Neural cell (in vitro differentiated cells): Measurements from ENCODE around the gene BTD. TPM values are rescaled to one million over a fixed set of nuclear protein-coding genes. Genes with fewer than 3 reads are reported as not detected.

Source experiments
- H2AFZ ChIP-seq: fragments of 200-600, 300-800 bp; sonication (generic), shearing (Covaris generic); 2 replicates; pipeline ENCODE4 v1.6.0; 2014; ENCODE audit warnings: low read depth, mild to moderate bottlenecking, antibody characterized with exemption, low read length, moderate library complexity
- H3F3A ChIP-seq: fragments of 200-600 bp; shearing (Covaris generic); 2 replicates; pipeline ENCODE4 v1.6.1; 2016; ENCODE audit warnings: mild to moderate bottlenecking, moderate library complexity, mixed read lengths, antibody characterized with exemption, low read length; ENCODE audit not compliant: insufficient read depth, poor library complexity, severe bottlenecking
- H3K27ac ChIP-seq: fragments of 200-600, 300-800 bp; sonication (generic), shearing (Covaris generic); 2 replicates; pipeline ENCODE4 v1.5.1; 2014; ENCODE audit warnings: mild to moderate bottlenecking, low read length, moderate library complexity
- H3K27me3 ChIP-seq: fragments of 300-800, 200-600 bp; sonication (generic), shearing (Covaris generic); 2 replicates; pipeline ENCODE4 v1.6.0; 2014; ENCODE audit warnings: mild to moderate bottlenecking, low read depth, low read length, moderate library complexity; ENCODE audit not compliant: insufficient read depth
- H3K36me3 ChIP-seq: fragments of 300-800, 200-600 bp; sonication (generic), shearing (Covaris generic); 2 replicates; pipeline ENCODE4 v1.5.1; 2014; ENCODE audit warnings: mild to moderate bottlenecking, antibody characterized with exemption, low read length, moderate library complexity; ENCODE audit not compliant: insufficient read depth
- H3K4me2 ChIP-seq: fragments of 300-800, 200-600 bp; sonication (generic), shearing (Covaris generic); 2 replicates; pipeline ENCODE4 v1.6.0; 2014; ENCODE audit warnings: mild to moderate bottlenecking, low read length
- H3K4me3 ChIP-seq: fragments of 300-800, 200-600 bp; sonication (generic), shearing (Covaris generic); 2 replicates; pipeline ENCODE4 v1.5.1; 2014; ENCODE audit warnings: mild to moderate bottlenecking, low read length, moderate library complexity
- H3K79me2 ChIP-seq: fragments of 200-600 bp; shearing (Covaris generic); replicated peaks from 2 replicates; pipeline ENCODE4 v1.6.0; 2014; ENCODE audit warnings: mild to moderate bottlenecking, low read length, moderate library complexity; ENCODE audit not compliant: insufficient read depth
- H3K9ac ChIP-seq: fragments of 300-800, 200-600 bp; sonication (generic), shearing (Covaris generic); 2 replicates; pipeline ENCODE4 v1.6.1; 2016; ENCODE audit warnings: mild to moderate bottlenecking, low read length, mixed read lengths
- H3K9me2 ChIP-seq: fragments of 200-600 bp; shearing (Covaris generic); 2 replicates; pipeline ENCODE4 v1.6.1; 2016; ENCODE audit warnings: mild to moderate bottlenecking, low read length, mixed read lengths; ENCODE audit not compliant: insufficient read depth
- H3K9me3 ChIP-seq: fragments of 200-600, 300-800 bp; sonication (generic), shearing (Covaris generic); 2 replicates; pipeline ENCODE4 v1.6.1; 2016; ENCODE audit warnings: mild to moderate bottlenecking, mixed run types, low read length, moderate library complexity, mixed read lengths
- H4K20me1 ChIP-seq: fragments of 200-600 bp; shearing (Covaris generic); 2 replicates; pipeline ENCODE4 v1.6.1; 2016; ENCODE audit warnings: mild to moderate bottlenecking, mixed run types; ENCODE audit not compliant: insufficient read depth
- EP300 ChIP-seq: fragments of 450-650 bp; conservative IDR thresholded peaks from 2 replicates; pipeline ENCODE4 v1.6.1; 2014; ENCODE audit warnings: antibody characterized with exemption, mild to moderate bottlenecking, moderate library complexity; ENCODE audit not compliant: poor library complexity, severe bottlenecking
- EZH2 ChIP-seq: fragments of 200-600, 300-800 bp; shearing (Covaris generic), sonication (generic); IDR thresholded peaks from 2 replicates; pipeline ENCODE4 v1.6.1; 2014; ENCODE audit warnings: antibody characterized with exemption, low read length, borderline replicate concordance, mild to moderate bottlenecking; ENCODE audit not compliant: insufficient read depth, poor library complexity, severe bottlenecking
- MXI1 ChIP-seq: fragments of 450-650 bp; conservative IDR thresholded peaks from 2 replicates; pipeline ENCODE4 v1.6.1; 2014; ENCODE audit warnings: antibody characterized with exemption, mild to moderate bottlenecking; ENCODE audit not compliant: poor library complexity, severe bottlenecking
- POLR2AphosphoS5 ChIP-seq: IDR thresholded peaks from 2 replicates; pipeline ENCODE4 v1.6.1; 2012
- RAD21 ChIP-seq: fragments of 450-650 bp; conservative IDR thresholded peaks from 2 replicates; pipeline ENCODE4 v1.6.1; 2014; ENCODE audit warnings: antibody characterized with exemption, mild to moderate bottlenecking, moderate library complexity
- REST ChIP-seq: IDR thresholded peaks from 2 replicates; pipeline ENCODE4 v1.6.1; 2012; ENCODE audit warnings: borderline replicate concordance
- SMC3 ChIP-seq: fragments of 450-650 bp; conservative IDR thresholded peaks from 2 replicates; pipeline ENCODE4 v1.6.1; 2014; ENCODE audit warnings: antibody characterized with exemption, mild to moderate bottlenecking, moderate library complexity; ENCODE audit not compliant: poor library complexity
- TAF1 ChIP-seq: IDR thresholded peaks from 2 replicates; pipeline ENCODE4 v1.6.1; 2012; ENCODE audit warnings: low read depth
- polyA plus RNA-seq: library from polyadenylated mRNA; depleted of rRNA; stranded (reverse); fragments of >200 nt; gene quantifications from 2 replicates; pipeline ENCODE4 v1.2.3, GENCODE V29; 2014
- TF ChIP-seq, protein P1 (sequence below): fragments of 450-650 bp; IDR thresholded peaks from 2 replicates; pipeline ENCODE4 v1.5.1; 2014; ENCODE audit warnings: antibody characterized with exemption, mild to moderate bottlenecking, moderate library complexity; ENCODE audit not compliant: poor library complexity, severe bottlenecking

The BTD gene
- polyA plus RNA-seq, 1 donor from 2014 or later = 4.6 TPM

DNA sequence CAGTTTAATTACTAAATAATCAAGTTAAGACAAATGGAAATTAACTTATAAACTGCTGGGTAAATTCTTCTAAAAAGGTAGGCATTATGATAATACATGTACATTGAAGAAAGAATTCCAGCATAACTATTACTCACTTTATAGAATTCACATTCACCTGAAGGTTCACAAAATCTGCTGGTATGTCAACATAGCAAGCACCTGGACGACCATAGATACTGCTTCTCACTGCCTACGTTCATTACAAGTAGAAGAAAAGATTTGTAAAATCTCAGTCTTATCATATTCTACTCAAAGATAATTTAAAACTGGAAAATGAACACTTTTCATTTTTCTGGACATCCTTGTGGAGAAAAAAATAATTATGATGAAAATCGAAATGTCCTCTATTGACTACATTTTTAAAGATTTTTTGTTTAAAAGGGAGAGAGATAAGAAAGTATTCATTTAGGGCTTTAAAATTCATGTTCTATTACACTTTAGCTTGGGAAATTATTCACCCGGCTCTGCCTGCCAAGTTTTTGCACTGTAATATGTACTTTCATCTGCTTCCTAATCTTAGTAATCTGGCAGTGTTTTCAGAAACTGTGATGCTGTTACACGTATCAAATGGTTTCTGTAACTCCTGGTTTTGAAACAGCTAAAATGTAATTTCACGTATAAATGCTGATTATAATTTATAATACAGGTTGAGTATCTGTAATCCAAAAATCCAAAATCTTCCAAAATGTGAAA, 16.3 kb upstream of the BTD start:
- H3K4me3 ChIP-seq = no peak overlapping the region
- no peaks in the 10 kb centered on the region for H3F3A ChIP-seq
- H2AFZ ChIP-seq = no peak overlapping the region
- H3K36me3 ChIP-seq = peaks cover 11% of the 10 kb centered on the region
- H3K27me3 ChIP-seq = no peaks in the 10 kb centered on the region
- H3K9me2 ChIP-seq = no peaks in the 10 kb centered on the region
- no peaks in the 10 kb centered on the region for H4K20me1 ChIP-seq
- H3K79me2 ChIP-seq = no peaks in the 10 kb centered on the region
- no peak overlapping the region for H3K27ac ChIP-seq
- no peak overlapping the region for H3K9ac ChIP-seq
- no peak overlapping the region for H3K4me2 ChIP-seq
- no peaks in the 10 kb centered on the region for H3K9me3 ChIP-seq
- no peak for TF ChIP-seq EZH2
- TF ChIP-seq TAF1 = no peak
- TF ChIP-seq SMC3 = no peak
- TF ChIP-seq POLR2AphosphoS5 = no peak
- TF ChIP-seq RAD21 = no peak
- TF ChIP-seq EP300 = no peak
- TF ChIP-seq REST = no peak
- no peak for TF ChIP-seq MXI1
- TF ChIP-seq, protein P1, sequence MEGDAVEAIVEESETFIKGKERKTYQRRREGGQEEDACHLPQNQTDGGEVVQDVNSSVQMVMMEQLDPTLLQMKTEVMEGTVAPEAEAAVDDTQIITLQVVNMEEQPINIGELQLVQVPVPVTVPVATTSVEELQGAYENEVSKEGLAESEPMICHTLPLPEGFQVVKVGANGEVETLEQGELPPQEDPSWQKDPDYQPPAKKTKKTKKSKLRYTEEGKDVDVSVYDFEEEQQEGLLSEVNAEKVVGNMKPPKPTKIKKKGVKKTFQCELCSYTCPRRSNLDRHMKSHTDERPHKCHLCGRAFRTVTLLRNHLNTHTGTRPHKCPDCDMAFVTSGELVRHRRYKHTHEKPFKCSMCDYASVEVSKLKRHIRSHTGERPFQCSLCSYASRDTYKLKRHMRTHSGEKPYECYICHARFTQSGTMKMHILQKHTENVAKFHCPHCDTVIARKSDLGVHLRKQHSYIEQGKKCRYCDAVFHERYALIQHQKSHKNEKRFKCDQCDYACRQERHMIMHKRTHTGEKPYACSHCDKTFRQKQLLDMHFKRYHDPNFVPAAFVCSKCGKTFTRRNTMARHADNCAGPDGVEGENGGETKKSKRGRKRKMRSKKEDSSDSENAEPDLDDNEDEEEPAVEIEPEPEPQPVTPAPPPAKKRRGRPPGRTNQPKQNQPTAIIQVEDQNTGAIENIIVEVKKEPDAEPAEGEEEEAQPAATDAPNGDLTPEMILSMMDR = no peak

DNA sequence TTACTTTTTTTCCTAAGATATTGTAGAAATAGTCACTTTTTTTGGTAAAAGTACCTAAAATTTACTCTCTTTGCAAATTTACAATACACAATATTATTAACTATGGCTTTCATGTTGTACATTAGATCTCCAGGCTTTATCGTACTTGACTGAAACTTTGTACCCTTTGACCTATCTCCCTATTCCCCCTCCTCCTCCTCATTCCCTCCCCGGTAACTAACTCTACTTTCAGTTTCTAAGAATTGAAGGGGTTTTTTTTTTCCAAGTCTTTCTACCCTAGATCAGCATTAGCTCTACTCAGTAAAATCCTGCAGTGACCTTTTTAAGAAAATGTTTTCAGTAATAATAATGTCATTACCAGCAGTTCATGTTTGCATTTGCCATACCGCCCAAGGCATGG, 10.3 kb upstream of the BTD start:
- H3K79me2 ChIP-seq = no peaks in the 10 kb centered on the region
- no peak for TF ChIP-seq TAF1
- TF ChIP-seq, protein P1 = no peak
- no peak for TF ChIP-seq REST
- TF ChIP-seq EP300 = no peak
- no peak for TF ChIP-seq EZH2
- TF ChIP-seq RAD21 = no peak
- TF ChIP-seq SMC3 = no peak
- TF ChIP-seq POLR2AphosphoS5 = no peak
- no peak for TF ChIP-seq MXI1

More for the DNA sequence above, 10.3 kb upstream of the BTD start:
- Histone ChIP-seq H3K9me3 (no peaks in the 10 kb centered on the region), H4K20me1 (no peaks in the 10 kb centered on the region), H3K36me3 (peaks cover 4% of the 10 kb centered on the region), H3K4me2 (no peak overlapping the region), H3K27ac (no peak overlapping the region), H3K9me2 (no peaks in the 10 kb centered on the region), H3F3A (no peaks in the 10 kb centered on the region), H3K27me3 (no peaks in the 10 kb centered on the region), H3K9ac (no peak overlapping the region), H3K4me3 (no peak overlapping the region), H2AFZ (no peak overlapping the region)
